GM18526 (cell line): ENCODE data around the gene XRCC4.

Experiments
- POLR2A ChIP-seq: IDR thresholded peaks from 3 replicates; pipeline ENCODE4 v1.6.1; 2011; ENCODE audit not compliant: insufficient read length; ENCODE audit errors: extremely low read depth

XRCC4 gene

GRCh38 chr5:83322273-83322924 lies 245.1 kb downstream of the XRCC4 start:
- no peak for TF ChIP-seq POLR2A

- no peak for TF ChIP-seq POLR2A
Observed at GRCh38 chr5:83323557-83324180, 246.3 kb downstream of the XRCC4 start.

GRCh38 chr5:83331842-83332241 lies 254.5 kb downstream of the XRCC4 start:
- no peak for TF ChIP-seq POLR2A

GRCh38 chr5:83337453-83338035 lies 260.2 kb downstream of the XRCC4 start:
- TF ChIP-seq POLR2A, result no peak

- TF ChIP-seq POLR2A, result no peak
Observed at GRCh38 chr5:83340511-83340918, 263.2 kb downstream of the XRCC4 start.

- no peak for TF ChIP-seq POLR2A
Observed at GRCh38 chr5:83341815-83342334, 264.5 kb downstream of the XRCC4 start.

GRCh38 chr5:83342465-83342864 lies 265.1 kb downstream of the XRCC4 start:
- no peak for TF ChIP-seq POLR2A

GRCh38 chr5:83343299-83343698 lies 266.0 kb downstream of the XRCC4 start:
- no peak for TF ChIP-seq POLR2A

GRCh38 chr5:83345423-83345822 lies 268.1 kb downstream of the XRCC4 start:
- TF ChIP-seq POLR2A, result no peak

GRCh38 chr5:83348281-83348780 lies 271.0 kb downstream of the XRCC4 start:
- no peak for TF ChIP-seq POLR2A

- TF ChIP-seq POLR2A, result no peak
Observed at GRCh38 chr5:83353231-83353630, 275.9 kb downstream of the XRCC4 start.

GRCh38 chr5:83353774-83354173 lies 276.4 kb downstream of the XRCC4 start:
- no peak for TF ChIP-seq POLR2A

- no peak for TF ChIP-seq POLR2A
Observed at GRCh38 chr5:83354958-83355357, 277.6 kb downstream of the XRCC4 start.

- no peak for TF ChIP-seq POLR2A
Observed at GRCh38 chr5:83357621-83358231, 280.4 kb downstream of the XRCC4 start.

- no peak for TF ChIP-seq POLR2A
Observed at GRCh38 chr5:83360573-83360972, 283.2 kb downstream of the XRCC4 start.

- no peak for TF ChIP-seq POLR2A
Observed at GRCh38 chr5:83362526-83362925, 285.2 kb downstream of the XRCC4 start.

- TF ChIP-seq POLR2A, result no peak
Observed at GRCh38 chr5:83363111-83363885, 286.0 kb downstream of the XRCC4 start.
